Suprapubic skin (tissue), 4 donors: ENCODE data around the gene KDM6B.

Experiments
- CTCF ChIP-seq, 2 donors: fragments of 200-600 bp in 1 of 2; fragments of 450-650 bp in 1 of 2; sonication (generic) in 1 of 2; IDR thresholded peaks; one replicate each; pipeline ENCODE4 v1.5.1; 2016 to 2019; ENCODE audit warnings: antibody characterized with exemption in 2 of 2, mild to moderate bottlenecking in 1 of 2, moderate library complexity in 1 of 2
- EP300 ChIP-seq: sonication (generic); formaldehyde crosslinking; IDR thresholded peaks from one replicate; pipeline ENCODE4 v1.6.1; 2017; ENCODE audit warnings: antibody characterized with exemption
- POLR2A ChIP-seq, 2 donors: fragments of 450-650 bp; IDR thresholded peaks; one replicate each; pipeline ENCODE4 v1.6.1; 2017; ENCODE audit warnings: antibody characterized with exemption in 2 of 2, mild to moderate bottlenecking in 2 of 2, moderate library complexity in 2 of 2
- POLR2AphosphoS5 ChIP-seq, 3 donors: sonication (generic); formaldehyde crosslinking; IDR thresholded peaks; one replicate each; pipeline ENCODE4 v1.6.1; 2017; ENCODE audit warnings: antibody characterized with exemption in 3 of 3

GRCh38 chr17:7807206-7807605 is 26.8 kb upstream of the KDM6B start:
- no peak for TF ChIP-seq CTCF (IDR thresholded peaks at IDR 0.05)
- no peak for TF ChIP-seq POLR2A (IDR thresholded peaks at IDR 0.05)
- no peak for TF ChIP-seq POLR2AphosphoS5 (IDR thresholded peaks at IDR 0.05)
- no peak for TF ChIP-seq EP300
